HG03378 (cell line): ENCODE results near the gene WDHD1.
"Not testable (repeated sequence)": the region's sequence is repeated elsewhere in the genome, so short reads cannot be mapped to it uniquely, and the experiment has no call there.

ENCODE experiments used
- ATAC-seq: cut with Tn5 transposase; IDR thresholded peaks from one replicate; pipeline ENCODE4 v1.9.1; 2021; ENCODE audit warnings: mild to moderate bottlenecking, moderate library complexity; ENCODE audit not compliant: unreplicated experiment

Gene WDHD1

GRCh38 chr14:55026793-55027561, at the start of gene WDHD1, which contains the start of gene SOCS4:
Gene WDHD1, minus strand, starts transcription at chr14:55027099. Its CDS starts 312 bp downstream, at chr14:55026787.
Gene SOCS4, plus strand, starts transcription at chr14:55027236. Its CDS starts 15,806 bp downstream, at chr14:55043042.
- ATAC-seq = peak; percentile 82

- ATAC-seq = no peak
Observed at GRCh38 chr14:55075628-55076175, 48.8 kb upstream of the WDHD1 start.

- ATAC-seq = peak; percentile 44
Observed at GRCh38 chr14:55074662-55075061, 47.8 kb upstream of the WDHD1 start.

- ATAC-seq = no peak
Observed at GRCh38 chr14:55073856-55074255, 47.0 kb upstream of the WDHD1 start.

- ATAC-seq = peak; percentile 54
Observed at GRCh38 chr14:55071870-55072640, 45.2 kb upstream of the WDHD1 start.

- no peak for ATAC-seq
Observed at GRCh38 chr14:55070981-55071411, 44.1 kb upstream of the WDHD1 start.

GRCh38 chr14:55066223-55066622, 39.3 kb upstream of the WDHD1 start:
- no peak for ATAC-seq

GRCh38 chr14:55065411-55065810, 38.5 kb upstream of the WDHD1 start:
- no peak for ATAC-seq

GRCh38 chr14:55064896-55065295, 38.0 kb upstream of the WDHD1 start:
- not testable (repeated sequence) for ATAC-seq

- ATAC-seq = no peak
Observed at GRCh38 chr14:55062517-55063351, 35.8 kb upstream of the WDHD1 start.

- ATAC-seq = no peak
Observed at GRCh38 chr14:55059333-55059732, 32.4 kb upstream of the WDHD1 start.

- no peak for ATAC-seq
Observed at GRCh38 chr14:55057919-55058318, 31.0 kb upstream of the WDHD1 start.

- no peak for ATAC-seq
Observed at GRCh38 chr14:55054098-55054497, 27.2 kb upstream of the WDHD1 start.

GRCh38 chr14:55053500-55053899, 26.6 kb upstream of the WDHD1 start:
- no peak for ATAC-seq

- ATAC-seq = no peak
Observed at GRCh38 chr14:55053018-55053417, 26.1 kb upstream of the WDHD1 start.

- peak; percentile 6 for ATAC-seq
Observed at GRCh38 chr14:55052269-55052930, 25.5 kb upstream of the WDHD1 start.

GRCh38 chr14:55051423-55052268, 24.7 kb upstream of the WDHD1 start, which contains the start of gene MAPK1IP1L:
Gene MAPK1IP1L, plus strand, starts transcription at chr14:55051647. Its CDS starts 10,037 bp downstream, at chr14:55061684.
- ATAC-seq = peak; percentile 72

GRCh38 chr14:55051165-55051422, 24.2 kb upstream of the WDHD1 start:
- ATAC-seq = peak; percentile 44

GRCh38 chr14:55048900-55049436, 22.1 kb upstream of the WDHD1 start:
- ATAC-seq = no peak
